Measurements from ENCODE around the gene EFCAB10. TPM values are rescaled to one million over a fixed set of nuclear protein-coding genes. Genes with fewer than 3 reads are reported as not detected.
A peak's percentile ranks its signal among the peaks of the same experiment; 100 is the strongest.

EFCAB10 gene
- total and polyA plus RNA-seq, 2 of the 13 experiments (the other 11 are each of a cell fraction or from before 2014, with no cell fraction given), result 0.40 TPM; not detected in 1

DNA sequence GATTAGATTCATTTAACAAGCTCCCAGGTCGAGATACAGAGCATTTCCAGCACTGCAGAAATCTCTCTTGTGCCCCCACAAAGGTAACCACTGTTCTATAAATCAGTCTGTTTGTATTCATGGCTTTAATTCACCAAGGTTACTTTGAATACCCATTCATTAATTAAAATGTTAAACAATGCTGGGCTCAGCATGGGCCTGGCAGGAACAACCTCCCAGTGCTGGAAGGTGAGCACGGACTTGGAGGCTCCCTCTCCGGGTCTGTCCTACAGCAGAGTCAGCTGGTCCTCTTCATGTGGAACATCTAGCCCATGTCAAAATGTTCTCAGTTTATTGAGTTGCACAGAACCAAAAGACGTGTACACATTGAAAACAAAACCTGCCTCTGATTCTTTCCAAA, 15.6 kb upstream of the EFCAB10 start:
- H3K27me3 ChIP-seq (ENCODE audit: control insufficient read depth in 1 of 2, insufficient read depth in 2 of 2, low read length in 2 of 2), result peaks cover 0 to 3% of the 10 kb centered on the region in 2 experiments; a peak in 3 of 5 replicates
- no peak for FAIRE-seq
- no peak overlapping the region for H3K9ac ChIP-seq (ENCODE audit: insufficient read depth, low read depth, low read length)
- H3K4me3 ChIP-seq (replicated peaks in 1 of 3; ENCODE audit: insufficient read depth in 1 of 3, low read depth in 2 of 3, low read length in 3 of 3), result no peak overlapping the region
- H3K4me2 ChIP-seq (ENCODE audit: low read depth, low read length), result no peak overlapping the region
- no peak overlapping the region for H2AFZ ChIP-seq (ENCODE audit: low read length)
- H3K9me3 ChIP-seq (ENCODE audit: low read length), result no peaks in the 10 kb centered on the region
- no peaks in the 10 kb centered on the region for H3K4me1 ChIP-seq (ENCODE audit: insufficient read depth, low read length)
- ChIA-PET CTCF (ENCODE audit: low intra/inter-chr PET ratio, low total read pairs) (no interaction called here), POLR2A (no interaction called here)
- in situ Hi-C loops (cut with HindIII; ENCODE audit: extremely low pct_ligation_motif_present, low pct_unique_long_range_greater_than_20kb), result no loop called here
- no peaks in the 10 kb centered on the region for H3K36me3 ChIP-seq (replicated peaks in 1 of 2; ENCODE audit: control insufficient read depth in 1 of 2, insufficient read depth in 2 of 2, low read length in 2 of 2)
- no TSS peak for BruUV-seq (replicated peaks)
- no peak overlapping the region for H3K27ac ChIP-seq (ENCODE audit: extremely low read length, insufficient read depth, low read length)
- TF ChIP-seq ZFY (CRISPR knock-in tag; IDR thresholded peaks at IDR 0.05) (no peak), ZNF205 (CRISPR knock-in tag; IDR thresholded peaks at IDR 0.05) (no peak), JUNB (CRISPR knock-in tag; IDR thresholded peaks at IDR 0.05; ENCODE audit: borderline replicate concordance) (no peak), DNMT1 (CRISPR knock-in tag; IDR thresholded peaks at IDR 0.05) (no peak)
- DNase-seq (ENCODE audit: low spot score), result no peak
- intact Hi-C loops (cut with micrococcal nuclease; ENCODE audit: unreplicated experiment), result no loop called here
- 7% methylated on average over 2 of the region's 4 CpGs for WGBS (ENCODE audit: low lambda C conversion rate)
- ATAC-seq, result no peak
- H3K79me2 ChIP-seq (ENCODE audit: insufficient read depth, low read length), result no peaks in the 10 kb centered on the region
- H4K20me1 ChIP-seq (ENCODE audit: insufficient read depth, low read length), result no peaks in the 10 kb centered on the region

DNA sequence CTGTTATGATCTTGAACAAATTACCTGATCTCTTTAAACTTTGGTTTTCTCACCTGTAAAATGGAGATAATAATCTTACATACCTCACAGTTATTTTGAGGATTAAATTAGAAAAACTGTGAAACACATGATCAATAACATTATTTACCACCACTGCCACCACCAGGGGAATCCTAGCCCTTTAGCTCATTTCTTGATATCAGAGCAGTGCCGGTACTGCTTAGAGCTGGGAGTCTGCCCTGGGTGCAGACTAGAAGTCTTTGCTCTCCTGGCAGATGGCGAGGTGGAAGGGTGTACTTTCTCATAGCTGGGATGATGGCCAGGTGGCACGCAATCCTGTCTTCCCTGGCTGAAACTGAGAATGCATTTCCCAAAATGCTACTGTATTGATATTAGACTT, 12.7 kb upstream of the EFCAB10 start:
- ATAC-seq (peak; percentile 39; the same call in 2 of the 3 replicates), FAIRE-seq (no peak), DNase-seq (ENCODE audit: low spot score) (no peak)
- Histone ChIP-seq H2AFZ (ENCODE audit: low read length) (no peak overlapping the region), H3K9ac (ENCODE audit: insufficient read depth, low read depth, low read length) (no peak overlapping the region), H3K4me1 (ENCODE audit: insufficient read depth, low read length) (peaks cover 7% of the 10 kb centered on the region), H3K4me2 (ENCODE audit: low read depth, low read length) (no peak overlapping the region), H3K79me2 (ENCODE audit: insufficient read depth, low read length) (no peaks in the 10 kb centered on the region), H4K20me1 (ENCODE audit: insufficient read depth, low read length) (no peaks in the 10 kb centered on the region), H3K36me3 (replicated peaks in 1 of 2; ENCODE audit: control insufficient read depth in 1 of 2, insufficient read depth in 2 of 2, low read length in 2 of 2) (no peaks in the 10 kb centered on the region), H3K4me3 (replicated peaks in 1 of 3; ENCODE audit: insufficient read depth in 1 of 3, low read depth in 2 of 3, low read length in 3 of 3) (no peak overlapping the region), H3K27ac (ENCODE audit: extremely low read length, insufficient read depth, low read length) (no peak overlapping the region), H3K27me3 (ENCODE audit: control insufficient read depth in 1 of 2, insufficient read depth in 2 of 2, low read length in 2 of 2) (peaks cover 0 to 3% of the 10 kb centered on the region in 2 experiments; a peak in 1 of 5 replicates), H3K9me3 (ENCODE audit: low read length) (no peaks in the 10 kb centered on the region)
- ChIA-PET CTCF (ENCODE audit: low intra/inter-chr PET ratio, low total read pairs) (no interaction called here), POLR2A (no interaction called here)
- intact Hi-C loops (cut with micrococcal nuclease; ENCODE audit: unreplicated experiment), result no loop called here
- WGBS (ENCODE audit: low lambda C conversion rate), result 29% methylated on average over 3 of the region's 3 CpGs
- no TSS peak for BruUV-seq (replicated peaks)
- no peak for TF ChIP-seq TAF1 (CRISPR knock-in tag; IDR thresholded peaks at IDR 0.05)
- in situ Hi-C loops (cut with HindIII; ENCODE audit: extremely low pct_ligation_motif_present, low pct_unique_long_range_greater_than_20kb), result no loop called here
